Measurements from ENCODE around the gene VPS4A. TPM values are rescaled to one million over a fixed set of nuclear protein-coding genes. Genes with fewer than 3 reads are reported as not detected.

VPS4A gene
- polyA plus RNA-seq, 1 experiment = 12.8 TPM

GRCh38 chr16:69373019-69373418 is 61.9 kb downstream of the VPS4A start:
- POLR2A ChIA-PET = no interaction called here
- CTCF ChIA-PET = interaction anchor here (0.7 kb wide), 1 partner anchor 23 kb away, joined by 3 read pairs; no protein-coding TSS in a partner anchor

More at GRCh38 chr16:69373019-69373418, 61.9 kb downstream of the VPS4A start:
- Histone ChIP-seq H3K27me3 (ENCODE audit: control insufficient read depth, insufficient read depth, low read length) (no peaks in the 10 kb centered on the region), H3K27ac (ENCODE audit: low read depth, low read length) (no peak overlapping the region), H3K4me3 (ENCODE audit: low read depth, low read length) (no peak overlapping the region), H3K9me3 (ENCODE audit: control insufficient read depth, insufficient read depth, low read length) (no peaks in the 10 kb centered on the region)
- DNase-seq (ENCODE audit: low read depth, low spot score) = no peak
- no peak for TF ChIP-seq CTCF (IDR thresholded peaks at IDR 0.05; ENCODE audit: low read depth, low read length)

Other genes starting within 250 kb of the VPS4A start
- gene HAS3, start 205.7 kb upstream of the VPS4A start, polyA plus RNA-seq (2011; rRNA removed) = 0.62 and 0.92 TPM in 2 replicates
- 84.8 and 112 TPM in 2 replicates for gene CHTF8, start 178.8 kb upstream of the VPS4A start, polyA plus RNA-seq (2011; rRNA removed)
- 54.2 and 54.3 TPM in 2 replicates for gene UTP4, start 178.7 kb upstream of the VPS4A start, polyA plus RNA-seq (2011; rRNA removed)
- 62.6 and 72.0 TPM in 2 replicates for gene SNTB2, start 124.2 kb upstream of the VPS4A start, polyA plus RNA-seq (2011; rRNA removed)
- 5.4 and 6.4 TPM in 2 replicates for gene PDF, start 19.2 kb downstream of the VPS4A start, polyA plus RNA-seq (2011; rRNA removed)
- gene COG8, start 28.2 kb downstream of the VPS4A start, polyA plus RNA-seq (2011; rRNA removed) = 22.6 and 27.5 TPM in 2 replicates
- 12.1 and 13.6 TPM in 2 replicates for gene NIP7, start 28.4 kb downstream of the VPS4A start, polyA plus RNA-seq (2011; rRNA removed)
- gene TMED6, start 40.4 kb downstream of the VPS4A start, polyA plus RNA-seq (2011; rRNA removed) = not detected in 2 replicates
- gene TERF2, start 74.7 kb downstream of the VPS4A start, polyA plus RNA-seq (2011; rRNA removed) = 17.8 and 19.5 TPM in 2 replicates
- gene CYB5B, start 113.3 kb downstream of the VPS4A start, polyA plus RNA-seq (2011; rRNA removed) = 148 and 155 TPM in 2 replicates

All from AG04450 (cell line).